GM12878 (cell line): ENCODE data around the gene NLGN2.

Source experiments
- ETV6 ChIP-seq, 2 experiments: fragments of 450-650 bp in 1 of 2; IDR thresholded peaks in 1 of 2; conservative IDR thresholded peaks in 1 of 2; 2 replicates each; pipeline ENCODE4 v1.6.1; 2014; ENCODE audit warnings: antibody characterized with exemption in 1 of 2, borderline replicate concordance in 1 of 2, low read depth in 1 of 2, mild to moderate bottlenecking in 1 of 2, moderate library complexity in 1 of 2
- SP1 ChIP-seq: IDR thresholded peaks from one replicate; pipeline ENCODE4 v1.6.1; 2011; ENCODE audit warnings: low read depth, low read length
- TF ChIP-seq, protein P1 (sequence below): IDR thresholded peaks from 2 replicates; pipeline ENCODE4 v1.6.1; 2011; ENCODE audit warnings: low read depth, low read length, improper control_type of control experiment, borderline replicate concordance

DNA sequence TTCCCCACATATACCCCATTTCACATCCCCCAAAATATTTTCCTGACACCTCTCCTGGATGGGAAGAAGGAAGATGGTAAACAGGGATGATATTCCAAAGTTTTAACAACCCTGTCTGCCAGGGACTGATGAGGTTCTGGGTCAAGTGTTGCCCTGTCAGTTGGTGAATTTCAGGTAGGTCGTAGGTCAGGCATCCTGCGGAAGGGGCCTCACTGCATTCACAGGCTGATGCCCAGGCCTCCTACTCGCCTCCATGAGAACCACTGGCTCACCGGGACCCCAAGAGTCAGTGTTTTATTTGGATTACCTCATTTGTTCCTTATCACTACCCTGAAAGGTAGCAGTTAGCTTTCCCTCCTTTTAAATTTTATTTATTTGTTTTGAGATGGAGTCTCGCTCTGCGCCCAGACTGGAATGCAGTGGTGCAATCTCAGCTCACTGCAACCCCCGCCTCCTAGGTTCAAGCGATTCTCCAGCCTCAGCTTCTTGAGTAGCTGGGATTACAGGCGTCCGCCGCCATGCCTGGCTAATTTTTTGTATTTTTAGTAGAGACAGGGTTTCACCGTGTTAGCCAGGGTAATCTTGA is 61.3 kb downstream of the NLGN2 start:
- TF ChIP-seq SP1 (no peak), ETV6 (conservative IDR thresholded peaks at IDR 0.05 in 1 of 2, IDR thresholded peaks at IDR 0.05 in 1 of 2; ENCODE audit: borderline replicate concordance in 1 of 2, low read depth in 1 of 2) (no peak)
- TF ChIP-seq, protein P1, sequence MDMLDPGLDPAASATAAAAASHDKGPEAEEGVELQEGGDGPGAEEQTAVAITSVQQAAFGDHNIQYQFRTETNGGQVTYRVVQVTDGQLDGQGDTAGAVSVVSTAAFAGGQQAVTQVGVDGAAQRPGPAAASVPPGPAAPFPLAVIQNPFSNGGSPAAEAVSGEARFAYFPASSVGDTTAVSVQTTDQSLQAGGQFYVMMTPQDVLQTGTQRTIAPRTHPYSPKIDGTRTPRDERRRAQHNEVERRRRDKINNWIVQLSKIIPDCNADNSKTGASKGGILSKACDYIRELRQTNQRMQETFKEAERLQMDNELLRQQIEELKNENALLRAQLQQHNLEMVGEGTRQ: no peak
